Measurements from ENCODE around the gene PSAP.

PSAP gene

DNA sequence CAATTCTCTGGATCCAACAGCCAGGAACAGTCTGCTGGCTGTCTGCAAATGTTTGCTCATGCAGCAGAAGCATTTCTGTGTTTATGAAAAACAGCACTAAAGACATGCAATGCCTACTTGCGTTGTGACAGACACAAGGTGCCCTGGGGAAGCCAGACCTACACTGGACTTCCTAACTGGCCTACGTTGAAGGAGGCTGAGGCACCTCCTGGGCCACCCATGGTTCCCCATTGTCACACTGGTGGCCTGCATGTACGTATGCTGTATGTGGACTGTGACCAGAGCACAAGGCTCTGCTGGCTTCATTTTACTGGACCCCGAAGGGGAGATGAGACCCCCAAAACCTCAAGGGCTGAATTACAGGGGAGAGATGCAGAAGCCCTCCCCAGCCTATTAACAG is 27.7 kb downstream of the PSAP start:
- no peak for DNase-seq

- DNase-seq: no peak
Observed at GRCh38 chr10:71821909-71822763, 28.9 kb downstream of the PSAP start.

- DNase-seq: no peak
Observed at GRCh38 chr10:71820966-71821365, 30.1 kb downstream of the PSAP start.

GRCh38 chr10:71819985-71820384 is 31.1 kb downstream of the PSAP start:
- DNase-seq: no peak

DNA sequence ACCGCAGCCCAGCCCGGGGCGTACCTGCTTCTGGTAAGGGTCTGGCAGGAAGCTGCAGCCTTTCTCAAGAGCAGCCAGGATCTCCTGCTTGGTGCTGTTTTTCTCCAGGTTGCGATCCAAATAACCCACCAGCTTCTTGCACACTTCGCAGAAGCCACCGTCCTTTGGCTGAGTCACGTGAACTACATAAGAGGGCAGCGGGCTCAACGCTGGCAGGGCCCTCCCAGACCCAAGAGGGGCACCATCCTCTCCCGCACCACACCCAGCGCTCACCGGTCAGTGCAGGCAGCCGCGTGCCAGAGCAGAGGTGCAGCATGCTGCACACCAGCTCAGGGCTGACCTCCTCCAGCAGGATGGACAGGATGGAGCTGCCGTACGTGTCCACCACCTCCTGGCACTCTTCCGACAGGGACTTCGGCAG is 31.6 kb downstream of the PSAP start:
- DNase-seq: no peak

DNA sequence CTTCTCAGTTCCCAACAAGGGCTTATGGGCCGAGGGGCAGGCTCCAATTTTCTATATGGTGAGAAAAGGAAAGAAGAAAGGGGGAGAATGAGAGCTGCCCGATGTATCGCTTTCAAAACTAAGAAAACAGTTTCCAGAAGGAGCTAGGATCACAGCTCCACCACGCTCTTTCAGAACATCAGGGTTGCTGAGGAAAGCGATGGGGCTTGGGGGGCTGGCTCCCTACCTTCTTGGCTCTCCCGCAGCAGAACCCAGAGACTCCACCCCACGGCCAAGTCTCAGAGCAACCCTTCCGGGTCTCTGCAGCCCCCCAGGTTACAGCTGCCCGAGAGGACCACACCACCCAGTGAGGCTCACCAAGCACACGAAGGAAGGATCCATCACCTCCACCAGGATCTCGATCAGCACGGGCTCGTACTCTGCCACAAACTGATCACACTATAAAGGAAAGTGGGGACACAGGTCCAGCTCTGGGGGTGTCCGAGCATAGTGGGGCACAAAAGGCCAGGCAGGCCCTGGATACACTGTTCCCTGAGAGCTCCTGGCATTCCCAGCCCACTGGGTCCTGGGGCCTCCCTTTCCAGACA is 32.3 kb downstream of the PSAP start:
- DNase-seq: no peak

DNA sequence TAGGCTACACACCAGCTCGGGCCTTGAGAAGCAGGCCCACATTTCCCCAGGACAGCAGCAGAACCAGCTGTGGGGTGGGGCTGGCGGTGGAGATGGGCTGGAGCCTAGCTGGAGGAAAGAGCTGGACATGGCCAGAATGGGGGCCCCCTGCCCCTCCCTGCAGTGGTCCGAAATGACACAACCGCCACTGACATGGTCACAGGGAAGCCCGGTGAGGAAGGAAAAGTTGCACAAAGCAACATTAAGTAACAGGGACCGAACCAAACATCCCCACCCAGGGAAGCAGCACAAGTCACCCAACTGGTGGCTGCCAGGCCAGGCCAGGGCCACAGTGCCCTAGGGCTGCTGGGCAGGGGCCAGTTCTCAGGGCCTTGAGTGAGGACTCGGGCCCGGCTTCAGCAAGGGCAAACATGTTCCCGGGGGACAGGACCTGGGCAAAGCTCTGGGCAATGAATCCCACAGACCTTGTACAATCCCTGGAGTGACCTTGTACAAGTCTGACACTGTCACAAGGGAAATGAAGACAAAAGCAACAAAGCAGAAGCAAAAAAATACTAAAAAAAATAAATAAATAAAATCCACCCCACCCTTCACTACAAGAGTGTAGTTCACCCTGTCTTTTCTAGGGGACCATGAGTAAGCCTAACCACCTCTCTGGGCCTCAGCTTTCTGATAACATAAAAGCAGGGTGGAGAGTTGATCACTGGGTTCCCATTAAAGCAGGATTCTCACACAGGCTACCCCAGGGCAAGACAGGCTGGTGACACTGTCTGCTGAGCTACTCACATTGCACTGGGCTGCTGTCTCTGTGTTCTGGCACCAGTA is 33.0 kb downstream of the PSAP start:
- DNase-seq: no peak

GRCh38 chr10:71816936-71817618 is 34.0 kb downstream of the PSAP start:
- DNase-seq: no peak

DNA sequence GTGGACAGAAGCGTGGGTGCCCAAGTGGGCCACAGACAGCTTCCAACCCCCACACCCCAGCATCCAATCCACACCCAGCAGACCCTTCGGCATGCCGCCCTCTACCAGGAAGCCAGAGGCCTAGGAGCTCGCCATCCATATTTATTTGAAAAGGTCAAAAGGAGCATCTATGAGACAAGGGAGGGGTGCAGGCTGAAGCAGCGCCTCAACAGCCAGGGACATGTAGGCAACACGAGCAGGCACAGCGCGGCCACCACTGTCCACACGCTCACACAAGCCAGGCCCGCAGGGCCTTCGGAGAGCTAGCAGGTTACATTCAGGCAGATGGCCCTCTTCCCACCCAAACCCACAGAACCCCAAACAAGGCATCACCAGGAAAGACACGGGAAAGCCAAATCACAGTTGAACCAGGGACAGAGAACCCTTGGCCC is 34.6 kb downstream of the PSAP start:
- no peak for DNase-seq

- no peak for DNase-seq
Observed at GRCh38 chr10:71815515-71816130, 35.4 kb downstream of the PSAP start.

- DNase-seq: no peak
Observed at GRCh38 chr10:71814922-71815411, 36.1 kb downstream of the PSAP start.

- no peak for DNase-seq
Observed at GRCh38 chr10:71812913-71813590, 38.0 kb downstream of the PSAP start.

- DNase-seq: peak; percentile 27
Observed at GRCh38 chr10:71812016-71812912, 38.8 kb downstream of the PSAP start.

GRCh38 chr10:71811351-71811750 is 39.7 kb downstream of the PSAP start:
- no peak for DNase-seq

GRCh38 chr10:71810048-71810750 is 40.9 kb downstream of the PSAP start:
- DNase-seq: no peak

GRCh38 chr10:71809628-71810027 is 41.4 kb downstream of the PSAP start:
- no peak for DNase-seq

DNA sequence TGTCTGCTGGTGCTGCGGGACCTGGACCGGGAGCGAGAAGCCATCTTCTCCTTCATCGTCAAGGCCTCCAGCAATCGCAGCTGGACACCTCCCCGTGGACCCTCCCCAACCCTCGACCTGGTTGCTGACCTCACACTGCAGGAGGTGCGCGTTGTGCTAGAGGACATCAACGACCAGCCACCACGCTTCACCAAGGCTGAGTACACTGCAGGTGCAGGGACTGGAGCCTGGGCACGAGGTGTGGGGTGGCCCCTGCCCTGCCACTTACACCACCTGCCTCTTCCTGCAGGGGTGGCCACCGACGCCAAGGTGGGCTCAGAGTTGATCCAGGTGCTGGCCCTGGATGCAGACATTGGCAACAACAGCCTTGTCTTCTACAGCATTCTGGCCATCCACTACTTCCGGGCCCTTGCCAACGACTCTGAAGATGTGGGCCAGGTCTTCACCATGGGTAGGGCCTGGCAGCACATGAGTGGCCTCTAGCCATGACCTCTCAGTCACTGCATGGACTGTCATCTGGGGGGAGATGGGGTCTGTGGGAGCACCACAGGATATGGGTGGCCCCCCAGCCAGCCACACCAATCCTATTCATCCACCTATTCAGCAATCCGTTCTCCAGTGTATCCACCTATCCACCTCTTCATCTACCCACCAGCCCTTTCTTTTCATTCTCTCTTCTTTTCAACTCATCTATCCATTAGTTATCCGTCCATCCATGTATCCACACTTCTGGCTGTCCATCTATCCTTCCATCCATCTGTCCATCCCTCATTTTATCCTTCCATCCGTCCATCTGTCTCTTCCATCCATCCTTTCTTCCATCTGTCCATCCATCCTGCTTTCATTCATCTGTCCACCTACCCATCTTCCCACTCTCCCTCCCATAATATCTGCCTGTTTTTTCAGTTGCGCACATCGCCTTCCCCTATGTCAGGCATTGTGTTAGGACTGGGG is 43.2 kb downstream of the PSAP start:
- DNase-seq: no peak

GRCh38 chr10:71806704-71807556 is 44.1 kb downstream of the PSAP start:
- no peak for DNase-seq
